HEK293 (cell line): Measurements from ENCODE around the gene NPAS1.

Source experiments
- HOXA7 ChIP-seq: sonication (generic); formaldehyde crosslinking; IDR thresholded peaks from 2 replicates; pipeline ENCODE4 v1.8.1; 2022; ENCODE audit warnings: missing genetic modification reagents, borderline replicate concordance
- KLF16 ChIP-seq: fragments of 450-650 bp; formaldehyde crosslinking; IDR thresholded peaks from 2 replicates; pipeline ENCODE4 v1.5.1; 2017; ENCODE audit warnings: missing biosample characterization, missing genetic modification characterization
- MYNN ChIP-seq: fragments of 450-650 bp; formaldehyde crosslinking; IDR thresholded peaks from 2 replicates; pipeline ENCODE4 v1.5.1; 2016; ENCODE audit warnings: missing biosample characterization, missing genetic modification characterization, borderline replicate concordance
- PRDM1 ChIP-seq: fragments of 450-650 bp; formaldehyde crosslinking; IDR thresholded peaks from 2 replicates; pipeline ENCODE4; 2016; ENCODE audit warnings: missing biosample characterization, missing genetic modification characterization
- RBAK ChIP-seq: fragments of 450-650 bp; formaldehyde crosslinking; IDR thresholded peaks from 2 replicates; pipeline ENCODE4 v1.5.1; 2016; ENCODE audit warnings: missing biosample characterization, missing genetic modification characterization
- SCRT1 ChIP-seq: fragments of 450-650 bp; formaldehyde crosslinking; IDR thresholded peaks from 2 replicates; pipeline ENCODE4 v1.5.1; 2016; ENCODE audit warnings: missing biosample characterization, missing genetic modification characterization, borderline replicate concordance
- TRIM28 ChIP-seq: IDR thresholded peaks from 2 replicates; pipeline ENCODE4 v1.6.1; 2011; ENCODE audit warnings: low read length, control low read depth, borderline replicate concordance
- WT1 ChIP-seq: fragments of 450-650 bp; formaldehyde crosslinking; IDR thresholded peaks from 2 replicates; pipeline ENCODE4 v1.5.1; 2016; ENCODE audit warnings: missing biosample characterization, missing genetic modification characterization
- ZBTB20 ChIP-seq: fragments of 450-650 bp; formaldehyde crosslinking; IDR thresholded peaks from 2 replicates; pipeline ENCODE4 v1.5.1; 2016; ENCODE audit warnings: missing biosample characterization, missing genetic modification characterization
- ZFHX2 ChIP-seq: fragments of 450-650 bp; formaldehyde crosslinking; conservative IDR thresholded peaks from 2 replicates; pipeline ENCODE4 v1.5.1; 2016; ENCODE audit warnings: missing biosample characterization, missing genetic modification characterization
- ZFP3 ChIP-seq: fragments of 450-650 bp; formaldehyde crosslinking; IDR thresholded peaks from 2 replicates; pipeline ENCODE4 v1.5.1; 2016; ENCODE audit warnings: low read depth, missing biosample characterization, missing genetic modification characterization
- ZFP37 ChIP-seq: fragments of 450-650 bp; formaldehyde crosslinking; IDR thresholded peaks from 2 replicates; pipeline ENCODE4 v1.5.1; 2016; ENCODE audit warnings: missing biosample characterization, missing genetic modification characterization
- ZIC2 ChIP-seq: fragments of 450-650 bp; formaldehyde crosslinking; IDR thresholded peaks from 2 replicates; pipeline ENCODE4 v1.5.1; 2016; ENCODE audit warnings: missing biosample characterization, missing genetic modification characterization
- ZNF10 ChIP-seq: fragments of 450-650 bp; formaldehyde crosslinking; IDR thresholded peaks from 2 replicates; pipeline ENCODE4 v1.5.1; 2017; ENCODE audit warnings: missing biosample characterization, missing genetic modification characterization
- ZNF157 ChIP-seq: fragments of 450-650 bp; formaldehyde crosslinking; IDR thresholded peaks from 2 replicates; pipeline ENCODE4 v1.5.1; 2016; ENCODE audit warnings: missing biosample characterization, missing genetic modification characterization
- ZNF223 ChIP-seq: fragments of 450-650 bp; formaldehyde crosslinking; IDR thresholded peaks from 2 replicates; pipeline ENCODE4 v1.5.1; 2016; ENCODE audit warnings: missing biosample characterization, missing genetic modification characterization
- ZNF266 ChIP-seq: fragments of 450-650 bp; formaldehyde crosslinking; IDR thresholded peaks from 2 replicates; pipeline ENCODE4 v1.5.1; 2016; ENCODE audit warnings: missing biosample characterization, missing genetic modification characterization, low read depth
- ZNF324 ChIP-seq: fragments of 450-650 bp; formaldehyde crosslinking; IDR thresholded peaks from 2 replicates; pipeline ENCODE4 v1.5.1; 2016; ENCODE audit warnings: missing biosample characterization, missing genetic modification characterization
- ZNF423 ChIP-seq: fragments of 450-650 bp; formaldehyde crosslinking; IDR thresholded peaks from 2 replicates; pipeline ENCODE4 v1.5.1; 2016; ENCODE audit warnings: missing biosample characterization, missing genetic modification characterization
- ZNF549 ChIP-seq: fragments of 450-650 bp; IDR thresholded peaks from 2 replicates; pipeline ENCODE4 v1.5.1; 2018; ENCODE audit warnings: missing biosample characterization, missing genetic modification characterization, mild to moderate bottlenecking, inconsistent platforms, moderate library complexity
- ZNF555 ChIP-seq: fragments of 450-650 bp; formaldehyde crosslinking; conservative IDR thresholded peaks from 2 replicates; pipeline ENCODE4 v1.5.1; 2017; ENCODE audit warnings: missing biosample characterization, mild to moderate bottlenecking, missing genetic modification characterization, inconsistent platforms
- ZNF561 ChIP-seq: fragments of 450-650 bp; IDR thresholded peaks from 2 replicates; pipeline ENCODE4 v1.5.1; 2018; ENCODE audit warnings: missing biosample characterization, missing genetic modification characterization, borderline replicate concordance
- ZNF571 ChIP-seq: fragments of 450-650 bp; formaldehyde crosslinking; IDR thresholded peaks from 2 replicates; pipeline ENCODE4 v1.5.0; 2017; ENCODE audit warnings: missing biosample characterization, missing genetic modification characterization
- ZNF585B ChIP-seq: fragments of 450-650 bp; formaldehyde crosslinking; IDR thresholded peaks from 2 replicates; pipeline ENCODE4 v1.5.1; 2016; ENCODE audit warnings: missing biosample characterization, missing genetic modification characterization
- ZNF596 ChIP-seq: fragments of 450-650 bp; IDR thresholded peaks from 2 replicates; pipeline ENCODE4 v1.5.0; 2018; ENCODE audit warnings: missing biosample characterization, mild to moderate bottlenecking, missing genetic modification characterization, moderate library complexity
- ZNF621 ChIP-seq: fragments of 450-650 bp; formaldehyde crosslinking; IDR thresholded peaks from 2 replicates; pipeline ENCODE4 v1.5.1; 2017; ENCODE audit warnings: missing biosample characterization, missing genetic modification characterization
- ZNF626 ChIP-seq: fragments of 450-650 bp; sonication (Bioruptor Pico); formaldehyde crosslinking; IDR thresholded peaks from 2 replicates; pipeline ENCODE4 v1.5.1; 2018; ENCODE audit warnings: missing biosample characterization, missing genetic modification characterization, inconsistent platforms
- ZNF658 ChIP-seq: fragments of 450-650 bp; formaldehyde crosslinking; IDR thresholded peaks from 2 replicates; pipeline ENCODE4; 2016; ENCODE audit warnings: missing biosample characterization, missing genetic modification characterization
- ZNF76 ChIP-seq: fragments of 450-650 bp; formaldehyde crosslinking; IDR thresholded peaks from 2 replicates; pipeline ENCODE4; 2016; ENCODE audit warnings: low read depth, missing biosample characterization, missing genetic modification characterization, borderline replicate concordance
- ZNF791 ChIP-seq: fragments of 450-650 bp; formaldehyde crosslinking; IDR thresholded peaks from 2 replicates; pipeline ENCODE4 v1.5.1; 2016; ENCODE audit warnings: missing biosample characterization, missing genetic modification characterization
- TF ChIP-seq, protein P1 (sequence below): fragments of 450-650 bp; formaldehyde crosslinking; IDR thresholded peaks from 2 replicates; pipeline ENCODE4 v1.5.1; 2017; ENCODE audit warnings: missing biosample characterization, missing genetic modification characterization
- TF ChIP-seq, protein P2 (sequence below): fragments of 450-650 bp; formaldehyde crosslinking; conservative IDR thresholded peaks from 2 replicates; pipeline ENCODE4 v1.5.1; 2016; ENCODE audit warnings: low read depth, missing biosample characterization, missing genetic modification characterization
- TF ChIP-seq, protein P3 (sequence below): fragments of 450-650 bp; formaldehyde crosslinking; IDR thresholded peaks from 2 replicates; pipeline ENCODE4 v1.5.1; 2016; ENCODE audit warnings: missing biosample characterization, missing genetic modification characterization
- TF ChIP-seq, protein P4 (sequence below): fragments of 450-650 bp; formaldehyde crosslinking; IDR thresholded peaks from 2 replicates; pipeline ENCODE4 v1.5.1; 2017; ENCODE audit warnings: missing biosample characterization, missing genetic modification characterization
- TF ChIP-seq, protein P5 (sequence below): fragments of 450-650 bp; formaldehyde crosslinking; IDR thresholded peaks from 2 replicates; pipeline ENCODE4 v1.5.1; 2016; ENCODE audit warnings: missing biosample characterization, missing genetic modification characterization

NPAS1 gene

DNA sequence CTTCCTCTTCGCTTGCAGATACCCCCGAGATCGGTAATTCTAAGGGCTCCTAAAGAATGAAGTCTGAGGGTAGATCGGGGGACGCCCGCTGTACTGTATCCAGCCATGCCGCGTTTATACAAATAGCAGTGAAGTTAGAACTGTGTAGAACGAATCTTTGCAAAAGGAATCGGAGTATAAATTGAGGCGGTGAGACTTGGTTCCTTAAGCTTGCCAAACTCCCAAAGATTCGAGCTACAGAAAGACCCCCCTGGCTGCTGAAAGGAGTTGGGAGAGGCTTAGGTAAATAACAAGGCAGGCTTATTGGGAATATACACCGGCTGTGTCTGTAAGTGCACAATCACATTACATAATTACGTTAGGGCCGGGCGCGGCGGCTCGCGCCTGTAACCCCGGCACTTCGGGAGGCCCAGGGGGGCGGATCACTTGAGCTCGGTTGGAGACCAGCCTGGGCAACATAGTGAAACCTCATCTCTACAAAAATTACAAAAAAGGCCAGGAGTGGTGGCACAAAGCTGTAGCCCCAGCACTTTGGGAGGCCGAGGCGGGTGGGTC lies 16.5 kb downstream of the NPAS1 start (continued):
- TF ChIP-seq HOXA7 (CRISPR knock-in tag) (no peak), ZNF549 (tag by site-specific recombination) (no peak), ZNF76 (no peak), SCRT1 (tag by site-specific recombination) (no peak), ZFHX2 (tag by site-specific recombination) (no peak), RBAK (tag by site-specific recombination) (no peak), ZNF621 (tag by site-specific recombination) (no peak), WT1 (tag by site-specific recombination) (peak; percentile 7; the same call in 1 of the 2 replicates), ZNF324 (tag by site-specific recombination) (no peak), ZNF157 (tag by site-specific recombination) (no peak), ZIC2 (tag by site-specific recombination) (peak; percentile 60), ZNF626 (no peak), ZNF658 (tag by site-specific recombination) (no peak), ZNF423 (tag by site-specific recombination) (no peak), ZNF585B (tag by site-specific recombination) (no peak), PRDM1 (tag by site-specific recombination) (no peak), MYNN (no peak), ZFP3 (tag by site-specific recombination) (no peak), ZNF266 (no peak), ZNF791 (tag by site-specific recombination) (no peak), ZNF571 (tag by site-specific recombination) (no peak), KLF16 (tag by site-specific recombination) (no peak), ZNF596 (tag by site-specific recombination) (no peak), ZBTB20 (peak; percentile 60; the same call in 1 of the 2 replicates), ZNF561 (tag by site-specific recombination) (0 out of 2 replicates have a peak, but pooled peaks have one; percentile 11), ZFP37 (tag by site-specific recombination) (no peak), ZNF223 (no peak), ZNF555 (tag by site-specific recombination) (no peak), ZNF10 (tag by site-specific recombination) (no peak), TRIM28 (no peak)
- TF ChIP-seq, protein P1, sequence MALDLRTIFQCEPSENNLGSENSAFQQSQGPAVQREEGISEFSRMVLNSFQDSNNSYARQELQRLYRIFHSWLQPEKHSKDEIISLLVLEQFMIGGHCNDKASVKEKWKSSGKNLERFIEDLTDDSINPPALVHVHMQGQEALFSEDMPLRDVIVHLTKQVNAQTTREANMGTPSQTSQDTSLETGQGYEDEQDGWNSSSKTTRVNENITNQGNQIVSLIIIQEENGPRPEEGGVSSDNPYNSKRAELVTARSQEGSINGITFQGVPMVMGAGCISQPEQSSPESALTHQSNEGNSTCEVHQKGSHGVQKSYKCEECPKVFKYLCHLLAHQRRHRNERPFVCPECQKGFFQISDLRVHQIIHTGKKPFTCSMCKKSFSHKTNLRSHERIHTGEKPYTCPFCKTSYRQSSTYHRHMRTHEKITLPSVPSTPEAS: no peak
- TF ChIP-seq, protein P2, sequence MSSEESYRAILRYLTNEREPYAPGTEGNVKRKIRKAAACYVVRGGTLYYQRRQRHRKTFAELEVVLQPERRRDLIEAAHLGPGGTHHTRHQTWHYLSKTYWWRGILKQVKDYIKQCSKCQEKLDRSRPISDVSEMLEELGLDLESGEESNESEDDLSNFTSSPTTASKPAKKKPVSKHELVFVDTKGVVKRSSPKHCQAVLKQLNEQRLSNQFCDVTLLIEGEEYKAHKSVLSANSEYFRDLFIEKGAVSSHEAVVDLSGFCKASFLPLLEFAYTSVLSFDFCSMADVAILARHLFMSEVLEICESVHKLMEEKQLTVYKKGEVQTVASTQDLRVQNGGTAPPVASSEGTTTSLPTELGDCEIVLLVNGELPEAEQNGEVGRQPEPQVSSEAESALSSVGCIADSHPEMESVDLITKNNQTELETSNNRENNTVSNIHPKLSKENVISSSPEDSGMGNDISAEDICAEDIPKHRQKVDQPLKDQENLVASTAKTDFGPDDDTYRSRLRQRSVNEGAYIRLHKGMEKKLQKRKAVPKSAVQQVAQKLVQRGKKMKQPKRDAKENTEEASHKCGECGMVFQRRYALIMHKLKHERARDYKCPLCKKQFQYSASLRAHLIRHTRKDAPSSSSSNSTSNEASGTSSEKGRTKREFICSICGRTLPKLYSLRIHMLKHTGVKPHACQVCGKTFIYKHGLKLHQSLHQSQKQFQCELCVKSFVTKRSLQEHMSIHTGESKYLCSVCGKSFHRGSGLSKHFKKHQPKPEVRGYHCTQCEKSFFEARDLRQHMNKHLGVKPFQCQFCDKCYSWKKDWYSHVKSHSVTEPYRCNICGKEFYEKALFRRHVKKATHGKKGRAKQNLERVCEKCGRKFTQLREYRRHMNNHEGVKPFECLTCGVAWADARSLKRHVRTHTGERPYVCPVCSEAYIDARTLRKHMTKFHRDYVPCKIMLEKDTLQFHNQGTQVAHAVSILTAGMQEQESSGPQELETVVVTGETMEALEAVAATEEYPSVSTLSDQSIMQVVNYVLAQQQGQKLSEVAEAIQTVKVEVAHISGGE (tag by site-specific recombination): 0 out of 2 replicates have a peak, but pooled peaks have one; percentile 6
- TF ChIP-seq, protein P3, sequence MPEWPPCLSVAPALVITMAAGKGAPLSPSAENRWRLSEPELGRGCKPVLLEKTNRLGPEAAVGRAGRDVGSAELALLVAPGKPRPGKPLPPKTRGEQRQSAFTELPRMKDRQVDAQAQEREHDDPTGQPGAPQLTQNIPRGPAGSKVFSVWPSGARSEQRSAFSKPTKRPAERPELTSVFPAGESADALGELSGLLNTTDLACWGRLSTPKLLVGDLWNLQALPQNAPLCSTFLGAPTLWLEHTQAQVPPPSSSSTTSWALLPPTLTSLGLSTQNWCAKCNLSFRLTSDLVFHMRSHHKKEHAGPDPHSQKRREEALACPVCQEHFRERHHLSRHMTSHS (tag by site-specific recombination): no peak
- TF ChIP-seq, protein P4, sequence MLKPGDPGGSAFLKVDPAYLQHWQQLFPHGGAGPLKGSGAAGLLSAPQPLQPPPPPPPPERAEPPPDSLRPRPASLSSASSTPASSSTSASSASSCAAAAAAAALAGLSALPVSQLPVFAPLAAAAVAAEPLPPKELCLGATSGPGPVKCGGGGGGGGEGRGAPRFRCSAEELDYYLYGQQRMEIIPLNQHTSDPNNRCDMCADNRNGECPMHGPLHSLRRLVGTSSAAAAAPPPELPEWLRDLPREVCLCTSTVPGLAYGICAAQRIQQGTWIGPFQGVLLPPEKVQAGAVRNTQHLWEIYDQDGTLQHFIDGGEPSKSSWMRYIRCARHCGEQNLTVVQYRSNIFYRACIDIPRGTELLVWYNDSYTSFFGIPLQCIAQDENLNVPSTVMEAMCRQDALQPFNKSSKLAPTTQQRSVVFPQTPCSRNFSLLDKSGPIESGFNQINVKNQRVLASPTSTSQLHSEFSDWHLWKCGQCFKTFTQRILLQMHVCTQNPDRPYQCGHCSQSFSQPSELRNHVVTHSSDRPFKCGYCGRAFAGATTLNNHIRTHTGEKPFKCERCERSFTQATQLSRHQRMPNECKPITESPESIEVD: no peak
- TF ChIP-seq, protein P5, sequence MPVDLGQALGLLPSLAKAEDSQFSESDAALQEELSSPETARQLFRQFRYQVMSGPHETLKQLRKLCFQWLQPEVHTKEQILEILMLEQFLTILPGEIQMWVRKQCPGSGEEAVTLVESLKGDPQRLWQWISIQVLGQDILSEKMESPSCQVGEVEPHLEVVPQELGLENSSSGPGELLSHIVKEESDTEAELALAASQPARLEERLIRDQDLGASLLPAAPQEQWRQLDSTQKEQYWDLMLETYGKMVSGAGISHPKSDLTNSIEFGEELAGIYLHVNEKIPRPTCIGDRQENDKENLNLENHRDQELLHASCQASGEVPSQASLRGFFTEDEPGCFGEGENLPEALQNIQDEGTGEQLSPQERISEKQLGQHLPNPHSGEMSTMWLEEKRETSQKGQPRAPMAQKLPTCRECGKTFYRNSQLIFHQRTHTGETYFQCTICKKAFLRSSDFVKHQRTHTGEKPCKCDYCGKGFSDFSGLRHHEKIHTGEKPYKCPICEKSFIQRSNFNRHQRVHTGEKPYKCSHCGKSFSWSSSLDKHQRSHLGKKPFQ (tag by site-specific recombination): no peak
